ENCODE data around the gene WDR33. TPM values are rescaled to one million over a fixed set of nuclear protein-coding genes. Genes with fewer than 3 reads are reported as not detected.

Gene WDR33
- total and polyA plus RNA-seq, 2 of the 13 experiments (the other 11 are each of a cell fraction or from before 2014, with no cell fraction given), result 54.9 to 78.2 TPM

DNA sequence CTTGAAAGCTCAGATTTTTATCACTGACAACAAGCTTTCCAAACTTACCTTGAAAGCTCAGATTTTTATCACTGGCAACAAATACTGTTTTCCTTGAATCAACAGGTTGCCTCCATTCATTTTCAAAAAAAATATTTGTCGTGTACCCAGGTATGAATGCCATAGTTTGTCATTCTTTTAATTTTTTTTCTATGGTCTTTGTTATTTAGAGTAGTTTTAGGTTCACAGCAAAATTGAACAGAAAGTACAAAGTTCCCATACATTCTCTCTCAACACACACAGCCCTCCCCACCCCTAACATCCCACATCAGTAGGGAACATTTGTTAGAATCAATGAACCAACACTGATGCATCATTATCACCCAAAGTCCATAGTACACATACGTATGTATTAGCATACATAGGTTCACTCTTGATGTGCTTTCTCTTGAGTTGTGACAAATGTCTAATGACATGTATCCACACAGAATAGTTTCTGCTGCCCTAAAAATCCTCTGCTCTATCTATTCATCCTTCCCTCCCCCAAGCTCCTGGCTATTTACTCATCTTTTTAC is 25.9 kb downstream of the WDR33 start:
- peaks cover 41% of the 10 kb centered on the region for H3K4me1 ChIP-seq (ENCODE audit: insufficient read depth, low read length)
- ATAC-seq (peak; percentile 99), FAIRE-seq (peak; percentile 83), DNase-seq (ENCODE audit: low spot score) (peak; percentile 96)
- ChIA-PET POLR2A (interaction anchor here (1.3 to 2.1 kb wide), 2 partner anchors 9 to 26 kb away, joined by 5 to 13 read pairs; partner anchors contain the start of gene WDR33), CTCF (ENCODE audit: low intra/inter-chr PET ratio, low total read pairs) (no interaction called here)
- H3K4me2 ChIP-seq (ENCODE audit: low read depth, low read length), result peak overlapping the region; percentile 43
- intact Hi-C loops (cut with micrococcal nuclease; ENCODE audit: unreplicated experiment), result loop anchor here (2.0 kb wide), 1 partner anchor 26 kb away; the partner anchor contains the start of gene WDR33
- no peaks in the 10 kb centered on the region for H3K27me3 ChIP-seq (ENCODE audit: control insufficient read depth in 1 of 2, insufficient read depth in 2 of 2, low read length in 2 of 2)
- H3K9ac ChIP-seq (ENCODE audit: insufficient read depth, low read depth, low read length), result peak overlapping the region; percentile 28; the same call in 1 of the 2 replicates
- under 1% methylated on average over 2 of the region's 2 CpGs for WGBS (ENCODE audit: low lambda C conversion rate)
- peak overlapping the region in 1 of 3 experiments; percentile 25; a peak in 1 of 6 replicates for H3K4me3 ChIP-seq (replicated peaks in 1 of 3; ENCODE audit: insufficient read depth in 1 of 3, low read depth in 2 of 3, low read length in 3 of 3)
- in situ Hi-C loops (cut with HindIII; ENCODE audit: extremely low pct_ligation_motif_present, low pct_unique_long_range_greater_than_20kb), result no loop called here
- peaks cover 59% of the 10 kb centered on the region for H3K79me2 ChIP-seq (ENCODE audit: insufficient read depth, low read length)
- no peaks in the 10 kb centered on the region for H3K9me3 ChIP-seq (ENCODE audit: low read length)
- no peak overlapping the region for H2AFZ ChIP-seq (ENCODE audit: low read length)
- 0 out of 5 replicates have a peak, but pooled peaks cover 2 to 7% of the 10 kb centered on the region in 2 experiments for H3K36me3 ChIP-seq (replicated peaks in 1 of 2; ENCODE audit: control insufficient read depth in 1 of 2, insufficient read depth in 2 of 2, low read length in 2 of 2)
- peak overlapping the region; percentile 73 for H3K27ac ChIP-seq (ENCODE audit: extremely low read length, insufficient read depth, low read length)
- peaks cover 31% of the 10 kb centered on the region for H4K20me1 ChIP-seq (ENCODE audit: insufficient read depth, low read length)
- no TSS peak for BruUV-seq (replicated peaks)
- TF ChIP-seq XBP1 (CRISPR knock-in tag; IDR thresholded peaks at IDR 0.05) (no peak), YEATS2 (CRISPR knock-in tag; IDR thresholded peaks at IDR 0.05; ENCODE audit: borderline replicate concordance) (no peak), ZNF329 (CRISPR knock-in tag; IDR thresholded peaks at IDR 0.05; ENCODE audit: low read depth) (no peak), ZNF224 (CRISPR knock-in tag; IDR thresholded peaks at IDR 0.05) (no peak), RFX1 (IDR thresholded peaks at IDR 0.05) (no peak), EP300 (IDR thresholded peaks at IDR 0.05; ENCODE audit: low read depth in 2 of 2, low read length in 2 of 2) (peak in 1 of 2 experiments; percentile 82; a peak in 2 of 4 replicates), EP300 (CRISPR knock-in tag; IDR thresholded peaks at IDR 0.05; ENCODE audit: borderline replicate concordance) (no peak), ISX (CRISPR knock-in tag; conservative IDR thresholded peaks at IDR 0.05) (no peak), ZNF570 (CRISPR knock-in tag; IDR thresholded peaks at IDR 0.05; ENCODE audit: borderline replicate concordance) (no peak), JDP2 (CRISPR knock-in tag; IDR thresholded peaks at IDR 0.05; ENCODE audit: borderline replicate concordance) (no peak), ZNF776 (CRISPR knock-in tag; IDR thresholded peaks at IDR 0.05) (no peak), THAP11 (CRISPR knock-in tag; IDR thresholded peaks at IDR 0.05) (0 out of 2 replicates have a peak, but pooled peaks have one; percentile 12), ATAD3A (CRISPR knock-in tag; IDR thresholded peaks at IDR 0.05) (no peak), ZNF563 (CRISPR knock-in tag; IDR thresholded peaks at IDR 0.05) (no peak), FOSL2 (CRISPR knock-in tag; IDR thresholded peaks at IDR 0.05) (peak; percentile 56; the same call in 1 of the 2 replicates), ZNF7 (CRISPR knock-in tag; IDR thresholded peaks at IDR 0.05) (no peak), HOXA3 (CRISPR knock-in tag; IDR thresholded peaks at IDR 0.05) (peak; percentile 22; the same call in 1 of the 2 replicates), NONO (IDR thresholded peaks at IDR 0.05) (no peak), NONO (CRISPR knock-in tag; conservative IDR thresholded peaks at IDR 0.05) (peak; percentile 58; the same call in 1 of the 2 replicates), FOXP1 (IDR thresholded peaks at IDR 0.05) (peak; percentile 85), FOXP1 (CRISPR knock-in tag; IDR thresholded peaks at IDR 0.05) (peak; percentile 89)
- TF ChIP-seq, protein P1, sequence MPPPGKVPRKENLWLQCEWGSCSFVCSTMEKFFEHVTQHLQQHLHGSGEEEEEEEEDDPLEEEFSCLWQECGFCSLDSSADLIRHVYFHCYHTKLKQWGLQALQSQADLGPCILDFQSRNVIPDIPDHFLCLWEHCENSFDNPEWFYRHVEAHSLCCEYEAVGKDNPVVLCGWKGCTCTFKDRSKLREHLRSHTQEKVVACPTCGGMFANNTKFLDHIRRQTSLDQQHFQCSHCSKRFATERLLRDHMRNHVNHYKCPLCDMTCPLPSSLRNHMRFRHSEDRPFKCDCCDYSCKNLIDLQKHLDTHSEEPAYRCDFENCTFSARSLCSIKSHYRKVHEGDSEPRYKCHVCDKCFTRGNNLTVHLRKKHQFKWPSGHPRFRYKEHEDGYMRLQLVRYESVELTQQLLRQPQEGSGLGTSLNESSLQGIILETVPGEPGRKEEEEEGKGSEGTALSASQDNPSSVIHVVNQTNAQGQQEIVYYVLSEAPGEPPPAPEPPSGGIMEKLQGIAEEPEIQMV (CRISPR knock-in tag; IDR thresholded peaks at IDR 0.05; ENCODE audit: low read depth), result no peak
- TF ChIP-seq, protein P2, sequence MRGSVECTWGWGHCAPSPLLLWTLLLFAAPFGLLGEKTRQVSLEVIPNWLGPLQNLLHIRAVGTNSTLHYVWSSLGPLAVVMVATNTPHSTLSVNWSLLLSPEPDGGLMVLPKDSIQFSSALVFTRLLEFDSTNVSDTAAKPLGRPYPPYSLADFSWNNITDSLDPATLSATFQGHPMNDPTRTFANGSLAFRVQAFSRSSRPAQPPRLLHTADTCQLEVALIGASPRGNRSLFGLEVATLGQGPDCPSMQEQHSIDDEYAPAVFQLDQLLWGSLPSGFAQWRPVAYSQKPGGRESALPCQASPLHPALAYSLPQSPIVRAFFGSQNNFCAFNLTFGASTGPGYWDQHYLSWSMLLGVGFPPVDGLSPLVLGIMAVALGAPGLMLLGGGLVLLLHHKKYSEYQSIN (CRISPR knock-in tag; IDR thresholded peaks at IDR 0.05; ENCODE audit: borderline replicate concordance), result no peak
- TF ChIP-seq, protein P3, sequence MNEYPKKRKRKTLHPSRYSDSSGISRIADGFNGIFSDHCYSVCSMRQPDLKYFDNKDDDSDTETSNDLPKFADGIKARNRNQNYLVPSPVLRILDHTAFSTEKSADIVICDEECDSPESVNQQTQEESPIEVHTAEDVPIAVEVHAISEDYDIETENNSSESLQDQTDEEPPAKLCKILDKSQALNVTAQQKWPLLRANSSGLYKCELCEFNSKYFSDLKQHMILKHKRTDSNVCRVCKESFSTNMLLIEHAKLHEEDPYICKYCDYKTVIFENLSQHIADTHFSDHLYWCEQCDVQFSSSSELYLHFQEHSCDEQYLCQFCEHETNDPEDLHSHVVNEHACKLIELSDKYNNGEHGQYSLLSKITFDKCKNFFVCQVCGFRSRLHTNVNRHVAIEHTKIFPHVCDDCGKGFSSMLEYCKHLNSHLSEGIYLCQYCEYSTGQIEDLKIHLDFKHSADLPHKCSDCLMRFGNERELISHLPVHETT (CRISPR knock-in tag; conservative IDR thresholded peaks at IDR 0.05), result 0 out of 2 replicates have a peak, but pooled peaks have one; percentile 7
